Measurements from ENCODE around the gene ECE2.

The ECE2 gene

GRCh38 chr3:184242297-184242685 lies 33.5 kb upstream of the ECE2 start:
- Histone ChIP-seq H3K27me3 (ENCODE audit: insufficient read depth, low read length, poor library complexity) (no peaks in the 10 kb centered on the region), H3K79me1 (ENCODE audit: low read length) (no peaks in the 10 kb centered on the region), H3K36me3 (ENCODE audit: control insufficient read depth, insufficient read depth, low read length) (peaks cover 2% of the 10 kb centered on the region), H2BK15ac (replicated peaks; ENCODE audit: low read depth) (no peak overlapping the region), H3K23ac (ENCODE audit: low read length) (no peak overlapping the region), H2BK5ac (ENCODE audit: low read length) (no peak overlapping the region), H3K79me2 (ENCODE audit: control insufficient read depth, insufficient read depth, low read length) (no peaks in the 10 kb centered on the region), H2AK5ac (ENCODE audit: low read length) (no peak overlapping the region), H3K27ac (ENCODE audit: low read depth, low read length) (no peak overlapping the region), H4K8ac (ENCODE audit: low read depth, low read length) (no peak overlapping the region), H3K4me2 (ENCODE audit: low read length) (no peak overlapping the region), H3K4me3 (ENCODE audit: low read length) (no peak overlapping the region), H3K4me1 (ENCODE audit: control insufficient read depth, low read depth, low read length) (no peaks in the 10 kb centered on the region), H3K4ac (ENCODE audit: low read depth, low read length) (no peak overlapping the region), H2BK120ac (ENCODE audit: low read depth, low read length) (no peak overlapping the region), H3K9ac (ENCODE audit: low read length) (no peak overlapping the region), H3K18ac (ENCODE audit: low read length) (no peak overlapping the region), H3K56ac (ENCODE audit: low read length) (no peak overlapping the region), H4K5ac (ENCODE audit: low read length) (no peak overlapping the region)
- no peak for DNase-seq
- WGBS (ENCODE audit: extremely low coverage, insufficient coverage, low lambda C conversion rate), result no CpG with 5 or more reads among the region's 5 CpGs

- peak within 1 kb of the TSS; percentile 67 for H4K8ac ChIP-seq (ENCODE audit: low read depth, low read length)
- no CpG with 5 or more reads among the region's 49 CpGs for WGBS (ENCODE audit: extremely low coverage, insufficient coverage, low lambda C conversion rate)
- no peaks in the 10 kb centered on the region for H3K4me1 ChIP-seq (ENCODE audit: control insufficient read depth, low read depth, low read length)
- peaks cover 2% of the 10 kb centered on the region for H3K79me1 ChIP-seq (ENCODE audit: low read length)
- H2AK5ac ChIP-seq (ENCODE audit: low read length), result peak within 1 kb of the TSS; percentile 7
- peak within 1 kb of the TSS; percentile 85 for H3K4me3 ChIP-seq (ENCODE audit: low read length)
- H3K27ac ChIP-seq (ENCODE audit: low read depth, low read length), result peak within 1 kb of the TSS; percentile 45
- H3K18ac ChIP-seq (ENCODE audit: low read length), result peak within 1 kb of the TSS; percentile 64
- no peak within 1 kb of the TSS for H2BK120ac ChIP-seq (ENCODE audit: low read depth, low read length)
- peak; percentile 93 for DNase-seq
- no peak within 1 kb of the TSS for H2BK15ac ChIP-seq (replicated peaks; ENCODE audit: low read depth)
- peak within 1 kb of the TSS; percentile 98 for H3K56ac ChIP-seq (ENCODE audit: low read length)
- peaks cover 4% of the 10 kb centered on the region for H3K79me2 ChIP-seq (ENCODE audit: control insufficient read depth, insufficient read depth, low read length)
- peak within 1 kb of the TSS; percentile 94 for H3K9ac ChIP-seq (ENCODE audit: low read length)
- no peaks in the 10 kb centered on the region for H3K27me3 ChIP-seq (ENCODE audit: insufficient read depth, low read length, poor library complexity)
- peak within 1 kb of the TSS; percentile 59 for H3K23ac ChIP-seq (ENCODE audit: low read length)
- H2BK5ac ChIP-seq (ENCODE audit: low read length), result peak within 1 kb of the TSS; percentile 96
- H3K4ac ChIP-seq (ENCODE audit: low read depth, low read length), result peak within 1 kb of the TSS; percentile 38
- H3K36me3 ChIP-seq (ENCODE audit: control insufficient read depth, insufficient read depth, low read length), result peaks cover 2% of the 10 kb centered on the region
- peak within 1 kb of the TSS; percentile 98 for H3K4me2 ChIP-seq (ENCODE audit: low read length)
- peak within 1 kb of the TSS; percentile 50 for H4K5ac ChIP-seq (ENCODE audit: low read length)
Measured at GRCh38 chr3:184248454-184249411, 27.1 kb upstream of the ECE2 start, which contains the start of gene ALG3. Gene ALG3, minus strand, starts transcription at chr3:184248962. Its CDS starts 22 bp downstream, at chr3:184248940.

GRCh38 chr3:184249412-184250166 lies 26.2 kb upstream of the ECE2 start, which contains the start of gene EEF1AKMT4:
Gene EEF1AKMT4, plus strand, starts transcription at chr3:184249672. Its CDS starts 23 bp downstream, at chr3:184249695.
- Histone ChIP-seq H3K4me1 (ENCODE audit: control insufficient read depth, low read depth, low read length) (no peaks in the 10 kb centered on the region), H3K36me3 (ENCODE audit: control insufficient read depth, insufficient read depth, low read length) (peaks cover 2% of the 10 kb centered on the region), H3K23ac (ENCODE audit: low read length) (peak within 1 kb of the TSS; percentile 59), H2BK5ac (ENCODE audit: low read length) (peak within 1 kb of the TSS; percentile 96), H2AK5ac (ENCODE audit: low read length) (no peak within 1 kb of the TSS), H3K18ac (ENCODE audit: low read length) (peak within 1 kb of the TSS; percentile 64), H4K8ac (ENCODE audit: low read depth, low read length) (peak within 1 kb of the TSS; percentile 67), H2BK15ac (replicated peaks; ENCODE audit: low read depth) (no peak within 1 kb of the TSS), H3K27me3 (ENCODE audit: insufficient read depth, low read length, poor library complexity) (no peaks in the 10 kb centered on the region), H3K9ac (ENCODE audit: low read length) (peak within 1 kb of the TSS; percentile 94), H3K79me1 (ENCODE audit: low read length) (peaks cover 2% of the 10 kb centered on the region), H3K79me2 (ENCODE audit: control insufficient read depth, insufficient read depth, low read length) (peaks cover 4% of the 10 kb centered on the region), H3K56ac (ENCODE audit: low read length) (peak within 1 kb of the TSS; percentile 98), H2BK120ac (ENCODE audit: low read depth, low read length) (no peak within 1 kb of the TSS), H4K5ac (ENCODE audit: low read length) (peak within 1 kb of the TSS; percentile 50), H3K27ac (ENCODE audit: low read depth, low read length) (peak within 1 kb of the TSS; percentile 45), H3K4ac (ENCODE audit: low read depth, low read length) (peak within 1 kb of the TSS; percentile 38), H3K4me3 (ENCODE audit: low read length) (peak within 1 kb of the TSS; percentile 85), H3K4me2 (ENCODE audit: low read length) (peak within 1 kb of the TSS; percentile 98)
- peak; percentile 100 for DNase-seq
- no CpG with 5 or more reads among the region's 54 CpGs for WGBS (ENCODE audit: extremely low coverage, insufficient coverage, low lambda C conversion rate)

GRCh38 chr3:184250167-184250828 lies 25.5 kb upstream of the ECE2 start:
- Histone ChIP-seq H3K4me1 (ENCODE audit: control insufficient read depth, low read depth, low read length) (no peaks in the 10 kb centered on the region), H2BK5ac (ENCODE audit: low read length) (no peak overlapping the region), H3K27ac (ENCODE audit: low read depth, low read length) (peak overlapping the region; percentile 45), H3K4ac (ENCODE audit: low read depth, low read length) (no peak overlapping the region), H3K18ac (ENCODE audit: low read length) (no peak overlapping the region), H2BK120ac (ENCODE audit: low read depth, low read length) (no peak overlapping the region), H3K36me3 (ENCODE audit: control insufficient read depth, insufficient read depth, low read length) (no peaks in the 10 kb centered on the region), H3K27me3 (ENCODE audit: insufficient read depth, low read length, poor library complexity) (no peaks in the 10 kb centered on the region), H4K5ac (ENCODE audit: low read length) (no peak overlapping the region), H2AK5ac (ENCODE audit: low read length) (no peak overlapping the region), H3K23ac (ENCODE audit: low read length) (no peak overlapping the region), H3K4me2 (ENCODE audit: low read length) (peak overlapping the region; percentile 93), H4K8ac (ENCODE audit: low read depth, low read length) (no peak overlapping the region), H3K4me3 (ENCODE audit: low read length) (peak overlapping the region; percentile 85), H3K79me1 (ENCODE audit: low read length) (peaks cover 2% of the 10 kb centered on the region), H2BK15ac (replicated peaks; ENCODE audit: low read depth) (no peak overlapping the region), H3K79me2 (ENCODE audit: control insufficient read depth, insufficient read depth, low read length) (peaks cover 4% of the 10 kb centered on the region), H3K56ac (ENCODE audit: low read length) (peak overlapping the region; percentile 96), H3K9ac (ENCODE audit: low read length) (peak overlapping the region; percentile 86)
- no CpG with 5 or more reads among the region's 20 CpGs for WGBS (ENCODE audit: extremely low coverage, insufficient coverage, low lambda C conversion rate)
- peak; percentile 97 for DNase-seq

- Histone ChIP-seq H3K23ac (ENCODE audit: low read length) (no peak overlapping the region), H3K79me1 (ENCODE audit: low read length) (no peaks in the 10 kb centered on the region), H3K56ac (ENCODE audit: low read length) (no peak overlapping the region), H2AK5ac (ENCODE audit: low read length) (no peak overlapping the region), H3K27ac (ENCODE audit: low read depth, low read length) (no peak overlapping the region), H3K79me2 (ENCODE audit: control insufficient read depth, insufficient read depth, low read length) (no peaks in the 10 kb centered on the region), H4K8ac (ENCODE audit: low read depth, low read length) (no peak overlapping the region), H2BK5ac (ENCODE audit: low read length) (no peak overlapping the region), H4K5ac (ENCODE audit: low read length) (no peak overlapping the region), H2BK15ac (replicated peaks; ENCODE audit: low read depth) (no peak overlapping the region), H3K18ac (ENCODE audit: low read length) (no peak overlapping the region), H3K36me3 (ENCODE audit: control insufficient read depth, insufficient read depth, low read length) (no peaks in the 10 kb centered on the region), H3K4me2 (ENCODE audit: low read length) (no peak overlapping the region), H3K4ac (ENCODE audit: low read depth, low read length) (no peak overlapping the region), H3K9ac (ENCODE audit: low read length) (no peak overlapping the region), H3K4me3 (ENCODE audit: low read length) (no peak overlapping the region), H3K4me1 (ENCODE audit: control insufficient read depth, low read depth, low read length) (no peaks in the 10 kb centered on the region), H3K27me3 (ENCODE audit: insufficient read depth, low read length, poor library complexity) (peaks cover 13% of the 10 kb centered on the region), H2BK120ac (ENCODE audit: low read depth, low read length) (no peak overlapping the region)
- DNase-seq, result no peak
- whole genome bisulfite sequencing (ENCODE audit: extremely low coverage, insufficient coverage, low lambda C conversion rate), result no CpG with 5 or more reads among the region's 3 CpGs
Measured at GRCh38 chr3:184255291-184256039, 20.4 kb upstream of the ECE2 start.
